ENCODE data around the gene PRKAR1B.
"Not testable (repeated sequence)": the region's sequence is repeated elsewhere in the genome, so short reads cannot be mapped to it uniquely, and the experiment has no call there.

Gene PRKAR1B

GRCh38 chr7:551615-551970 lies 175.5 kb downstream of the PRKAR1B start:
- not testable (repeated sequence) for DNase-seq

- no peak for DNase-seq
Observed at GRCh38 chr7:550881-551614, 176.0 kb downstream of the PRKAR1B start.

GRCh38 chr7:549891-550625 lies 177.0 kb downstream of the PRKAR1B start:
- no peak for DNase-seq

GRCh38 chr7:549066-549890 lies 177.8 kb downstream of the PRKAR1B start:
- DNase-seq, result no peak

GRCh38 chr7:548401-548800 lies 178.7 kb downstream of the PRKAR1B start:
- no peak for DNase-seq

GRCh38 chr7:545470-545869 lies 181.6 kb downstream of the PRKAR1B start:
- DNase-seq, result no peak

GRCh38 chr7:544338-545221 lies 182.5 kb downstream of the PRKAR1B start:
- no peak for DNase-seq

- no peak for DNase-seq
Observed at GRCh38 chr7:543501-544337, 183.4 kb downstream of the PRKAR1B start.

GRCh38 chr7:542713-543500 lies 184.2 kb downstream of the PRKAR1B start:
- no peak for DNase-seq

GRCh38 chr7:542131-542712 lies 184.9 kb downstream of the PRKAR1B start:
- no peak for DNase-seq

GRCh38 chr7:541661-542060 lies 185.4 kb downstream of the PRKAR1B start:
- no peak for DNase-seq

GRCh38 chr7:540997-541396 lies 186.1 kb downstream of the PRKAR1B start:
- no peak for DNase-seq

GRCh38 chr7:540579-540978 lies 186.5 kb downstream of the PRKAR1B start:
- DNase-seq, result no peak

GRCh38 chr7:539731-540411 lies 187.2 kb downstream of the PRKAR1B start:
- no peak for DNase-seq

GRCh38 chr7:538764-539685 lies 188.1 kb downstream of the PRKAR1B start:
- DNase-seq, result no peak

- no peak for DNase-seq
Observed at GRCh38 chr7:537911-538634, 189.0 kb downstream of the PRKAR1B start.

- DNase-seq, result no peak
Observed at GRCh38 chr7:536231-536630, 190.8 kb downstream of the PRKAR1B start.

- no peak for DNase-seq
Observed at GRCh38 chr7:534959-535358, 192.1 kb downstream of the PRKAR1B start.

Measured in activated CD4-positive, alpha-beta T cell treated with anti-CD3 and anti-CD28 coated beads for 4 hours (primary cell).